ENCODE results near the gene FOSL2.

Gene FOSL2

GRCh38 chr2:28453396-28453795, 60.7 kb downstream of the FOSL2 start:
- no peak for DNase-seq

GRCh38 chr2:28454016-28454930, 61.6 kb downstream of the FOSL2 start:
- DNase-seq, result no peak

GRCh38 chr2:28457237-28457636, 64.6 kb downstream of the FOSL2 start:
- DNase-seq, result no peak

- DNase-seq, result no peak
Observed at GRCh38 chr2:28461056-28461455, 68.4 kb downstream of the FOSL2 start.

GRCh38 chr2:28462122-28462521, 69.5 kb downstream of the FOSL2 start:
- no peak for DNase-seq

GRCh38 chr2:28463211-28463816, 70.7 kb downstream of the FOSL2 start:
- no peak for DNase-seq

- DNase-seq, result no peak
Observed at GRCh38 chr2:28463893-28464292, 71.2 kb downstream of the FOSL2 start.

- DNase-seq, result no peak
Observed at GRCh38 chr2:28465148-28465885, 72.7 kb downstream of the FOSL2 start.
